Central memory CD8-positive, alpha-beta T cell (primary cell): ENCODE data around the gene AFF3.

ENCODE experiments used
- ATAC-seq: fragments of 150-1000 bp; cut with Tn5 transposase; replicated peaks from 2 replicates; pipeline ENCODE4 v1.10.0; 2022; ENCODE audit warnings: mild to moderate bottlenecking, moderate FRiP score, moderate number of reproducible peaks; ENCODE audit not compliant: poor library complexity, severe bottlenecking; ENCODE audit errors: extremely low read depth
- DNase-seq, 2 donors: peaks; one replicate each; pipeline ENCODE4 v3.0.0; 2021; ENCODE audit warnings: low spot score in 2 of 2
- H3K27ac Mint-ChIP-seq: one replicate; pipeline ENCODE4 v1.8.0; 2022; ENCODE audit warnings: low read depth, mild to moderate bottlenecking, moderate library complexity, mixed read lengths
- H3K27me3 Mint-ChIP-seq: one replicate; pipeline ENCODE4 v1.8.0; 2022; ENCODE audit warnings: mixed read lengths
- H3K36me3 Mint-ChIP-seq: one replicate; pipeline ENCODE4 v1.8.0; 2022; ENCODE audit warnings: mild to moderate bottlenecking, moderate library complexity, mixed read lengths; ENCODE audit not compliant: insufficient read depth
- H3K4me1 Mint-ChIP-seq: one replicate; pipeline ENCODE4 v1.8.0; 2022; ENCODE audit warnings: mixed read lengths
- H3K4me3 Mint-ChIP-seq: one replicate; pipeline ENCODE4 v1.8.0; 2022; ENCODE audit warnings: mild to moderate bottlenecking, moderate library complexity, mixed read lengths
- H3K9me3 Mint-ChIP-seq: one replicate; pipeline ENCODE4 v1.8.0; 2022; ENCODE audit warnings: mixed read lengths

The AFF3 gene

GRCh38 chr2:99544608-99545007 lies 597.8 kb downstream of the AFF3 start:
- H3K9me3 Mint-ChIP-seq = no peaks in the 10 kb centered on the region
- DNase-seq (no peak), ATAC-seq (no peak)
- no peaks in the 10 kb centered on the region for H3K4me1 Mint-ChIP-seq
- H3K4me3 Mint-ChIP-seq = no peak overlapping the region
- H3K27ac Mint-ChIP-seq = no peak overlapping the region
- peaks cover 42% of the 10 kb centered on the region for H3K27me3 Mint-ChIP-seq
- H3K36me3 Mint-ChIP-seq = no peaks in the 10 kb centered on the region

- Mint-ChIP-seq H3K27ac (no peak overlapping the region), H3K4me1 (no peaks in the 10 kb centered on the region), H3K9me3 (no peaks in the 10 kb centered on the region), H3K4me3 (no peak overlapping the region), H3K27me3 (peaks cover 56% of the 10 kb centered on the region), H3K36me3 (no peaks in the 10 kb centered on the region)
- no peak for DNase-seq
- ATAC-seq = no peak
These were observed 599.1 kb downstream of the AFF3 start for GRCh38 chr2:99543247-99543646.

DNA sequence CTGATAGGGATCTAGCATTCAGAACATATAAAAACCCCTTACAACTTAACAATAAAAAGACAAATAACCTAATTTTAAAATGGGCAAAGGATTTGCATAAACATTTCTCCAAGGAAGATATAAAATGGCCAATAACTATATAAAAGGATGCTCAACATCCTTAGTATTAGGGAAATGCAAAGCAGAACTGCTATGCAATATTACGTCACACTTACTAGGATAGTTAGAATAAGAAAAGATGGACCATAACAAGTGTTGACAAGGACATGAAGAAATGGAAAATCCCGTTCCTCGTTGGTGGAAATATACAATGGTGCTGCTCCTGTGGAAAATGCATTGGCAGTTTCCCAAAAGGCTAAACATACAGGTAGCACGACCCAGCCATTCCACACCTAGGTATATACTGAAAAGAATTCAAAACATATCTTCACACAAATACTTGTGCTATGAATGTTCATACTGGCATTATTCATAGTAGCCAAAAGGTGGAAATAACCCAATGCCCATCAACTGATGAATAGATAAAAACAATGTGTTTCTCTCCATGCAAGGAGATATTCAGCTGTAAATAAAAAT lies 604.4 kb downstream of the AFF3 start:
- Mint-ChIP-seq H3K36me3 (no peaks in the 10 kb centered on the region), H3K4me3 (no peak overlapping the region), H3K27me3 (peaks cover 49% of the 10 kb centered on the region), H3K27ac (no peak overlapping the region), H3K9me3 (peaks cover 5% of the 10 kb centered on the region), H3K4me1 (no peaks in the 10 kb centered on the region)
- no peak for DNase-seq
- no peak for ATAC-seq

- ATAC-seq = no peak
- H3K4me1 Mint-ChIP-seq = no peaks in the 10 kb centered on the region
These were observed 618.3 kb downstream of the AFF3 start for GRCh38 chr2:99524056-99524455.

GRCh38 chr2:99522157-99522556 lies 620.2 kb downstream of the AFF3 start:
- Mint-ChIP-seq H3K27ac (no peak overlapping the region), H3K4me1 (no peaks in the 10 kb centered on the region), H3K36me3 (no peaks in the 10 kb centered on the region), H3K4me3 (no peak overlapping the region), H3K9me3 (no peaks in the 10 kb centered on the region), H3K27me3 (peaks cover 32% of the 10 kb centered on the region)
- DNase-seq (no peak), ATAC-seq (no peak)

More at GRCh38 chr2:99524056-99524455, 618.3 kb downstream of the AFF3 start:
- H3K27ac Mint-ChIP-seq = no peak overlapping the region
- peaks cover 32% of the 10 kb centered on the region for H3K27me3 Mint-ChIP-seq
- no peaks in the 10 kb centered on the region for H3K9me3 Mint-ChIP-seq
- no peak overlapping the region for H3K4me3 Mint-ChIP-seq
- DNase-seq = no peak
- no peaks in the 10 kb centered on the region for H3K36me3 Mint-ChIP-seq

DNA sequence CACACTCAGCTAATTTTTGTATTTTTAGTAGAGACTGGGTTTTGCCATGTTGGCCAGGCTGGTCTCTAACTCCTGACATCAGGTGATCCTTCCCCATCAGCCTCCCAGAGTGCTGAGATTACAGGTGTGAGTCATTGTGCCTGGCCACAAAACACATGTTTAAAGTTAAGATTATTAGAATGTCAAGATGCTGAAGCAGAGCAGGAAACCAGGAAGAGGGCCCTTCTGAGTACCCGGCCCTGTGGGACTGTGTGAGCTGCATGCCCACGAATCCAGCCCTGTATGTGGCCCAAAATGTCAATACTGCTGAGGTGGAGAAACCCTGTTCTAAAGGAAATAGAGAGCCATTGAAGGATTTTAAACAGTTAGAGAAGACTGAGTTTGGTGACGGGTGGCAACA lies 621.6 kb downstream of the AFF3 start:
- ATAC-seq (no peak), DNase-seq (no peak)
- no peak overlapping the region for H3K27ac Mint-ChIP-seq
- H3K9me3 Mint-ChIP-seq = no peaks in the 10 kb centered on the region
- H3K4me3 Mint-ChIP-seq = no peak overlapping the region
- H3K27me3 Mint-ChIP-seq = peaks cover 32% of the 10 kb centered on the region
- H3K36me3 Mint-ChIP-seq = no peaks in the 10 kb centered on the region
- H3K4me1 Mint-ChIP-seq = no peaks in the 10 kb centered on the region

DNA sequence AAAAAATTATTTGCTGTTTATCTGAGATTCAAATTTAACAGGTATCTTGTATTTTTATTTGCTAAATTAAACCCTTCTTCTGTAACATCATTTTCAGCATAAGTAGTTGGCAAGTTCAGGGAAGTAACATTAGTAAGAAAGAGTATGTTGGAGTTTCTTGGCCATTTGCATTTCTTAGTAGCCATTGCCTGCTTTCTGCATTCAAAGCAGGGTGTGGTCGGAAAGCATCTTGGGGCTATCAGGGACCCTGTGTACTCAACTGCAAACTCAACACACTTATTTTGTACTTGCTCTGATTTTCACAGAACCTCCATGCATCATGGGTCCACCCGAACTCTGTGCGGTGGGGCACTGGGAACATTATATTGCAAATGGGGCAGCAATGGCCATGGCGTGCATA lies 622.2 kb downstream of the AFF3 start:
- H3K27ac Mint-ChIP-seq = no peak overlapping the region
- no peak for DNase-seq
- H3K9me3 Mint-ChIP-seq = no peaks in the 10 kb centered on the region
- no peak for ATAC-seq
- no peak overlapping the region for H3K4me3 Mint-ChIP-seq
- H3K36me3 Mint-ChIP-seq = no peaks in the 10 kb centered on the region
- peaks cover 32% of the 10 kb centered on the region for H3K27me3 Mint-ChIP-seq
- no peaks in the 10 kb centered on the region for H3K4me1 Mint-ChIP-seq

- ATAC-seq = no peak
- H3K27me3 Mint-ChIP-seq = peaks cover 17% of the 10 kb centered on the region
- no peak overlapping the region for H3K27ac Mint-ChIP-seq
- no peak for DNase-seq
- H3K36me3 Mint-ChIP-seq = no peaks in the 10 kb centered on the region
- no peaks in the 10 kb centered on the region for H3K9me3 Mint-ChIP-seq
- no peak overlapping the region for H3K4me3 Mint-ChIP-seq
- no peaks in the 10 kb centered on the region for H3K4me1 Mint-ChIP-seq
These were observed 628.0 kb downstream of the AFF3 start for GRCh38 chr2:99514357-99514756.

DNA sequence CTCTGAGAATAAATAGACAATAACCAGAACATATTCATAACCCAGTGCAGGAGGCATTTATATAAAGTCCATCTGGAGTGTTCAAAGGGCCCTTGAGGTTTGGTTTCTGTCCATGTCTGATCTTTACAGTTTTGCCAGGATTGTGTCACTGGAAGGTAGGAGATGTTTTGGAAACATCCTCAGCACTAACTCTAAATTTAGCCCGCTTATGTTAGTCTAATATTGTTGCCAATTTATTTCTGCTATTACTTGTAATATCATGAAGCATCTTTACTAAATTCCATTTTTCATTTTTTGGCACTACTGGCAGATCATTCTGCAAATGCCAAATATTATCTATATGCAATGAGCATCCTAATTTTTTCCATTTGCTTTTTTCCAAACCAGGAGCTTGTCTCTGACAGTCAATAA lies 630.2 kb downstream of the AFF3 start:
- H3K27me3 Mint-ChIP-seq = peaks cover under 1% of the 10 kb centered on the region

GRCh38 chr2:99509387-99509786 lies 633.0 kb downstream of the AFF3 start:
- no peak overlapping the region for H3K27ac Mint-ChIP-seq
- ATAC-seq (no peak), DNase-seq (no peak)
- no peaks in the 10 kb centered on the region for H3K27me3 Mint-ChIP-seq
- H3K4me1 Mint-ChIP-seq = peaks cover 8% of the 10 kb centered on the region
- no peak overlapping the region for H3K4me3 Mint-ChIP-seq
- no peaks in the 10 kb centered on the region for H3K36me3 Mint-ChIP-seq
- H3K9me3 Mint-ChIP-seq = no peaks in the 10 kb centered on the region

More for the DNA sequence above, 630.2 kb downstream of the AFF3 start:
- Mint-ChIP-seq H3K9me3 (no peaks in the 10 kb centered on the region), H3K27ac (no peak overlapping the region), H3K4me3 (no peak overlapping the region), H3K4me1 (no peaks in the 10 kb centered on the region), H3K36me3 (no peaks in the 10 kb centered on the region)
- no peak for DNase-seq
- no peak for ATAC-seq

DNA sequence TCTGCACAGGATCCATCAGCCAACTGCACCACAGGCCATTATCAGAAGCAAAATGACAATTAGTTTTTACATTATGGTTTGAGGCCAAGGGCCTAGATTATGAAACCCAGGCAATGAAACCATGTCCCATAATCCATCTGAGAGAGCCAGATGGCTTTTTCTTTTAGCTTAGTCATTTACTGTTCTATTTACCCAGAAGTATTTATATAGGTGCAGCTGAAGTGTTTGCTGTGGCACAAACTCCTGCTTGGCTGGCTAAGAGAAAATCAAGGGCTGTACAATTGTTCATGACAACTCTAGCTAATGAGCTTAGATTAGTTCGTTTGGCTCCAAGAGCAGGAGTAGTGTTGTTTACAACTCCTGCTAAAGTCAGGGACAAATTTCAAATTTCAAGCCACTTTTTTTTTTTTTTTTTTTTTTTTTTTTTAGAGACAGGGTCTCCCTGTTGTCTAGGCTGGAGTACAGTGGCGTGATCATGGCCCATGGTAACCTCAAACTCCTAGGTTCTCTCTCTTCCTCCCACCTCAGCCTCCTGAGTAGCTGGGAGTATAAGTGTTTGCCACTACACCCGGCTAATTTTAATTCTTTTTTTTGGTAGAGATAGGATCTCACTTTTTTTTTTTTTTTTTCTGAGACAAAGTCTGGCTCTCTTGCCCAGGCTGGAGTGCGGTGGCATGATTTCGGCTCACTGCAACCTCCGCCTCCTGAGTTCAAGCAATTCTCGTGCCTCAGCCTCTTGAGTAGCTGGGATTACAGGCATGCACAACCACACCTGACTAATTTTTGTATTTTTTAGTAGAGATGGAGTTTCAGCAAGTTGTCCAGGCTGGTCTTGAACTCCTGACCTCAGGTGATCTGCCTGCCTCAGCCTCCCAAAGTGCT lies 634.2 kb downstream of the AFF3 start:
- H3K4me3 Mint-ChIP-seq = no peak overlapping the region
- no peak for ATAC-seq
- peaks cover 8% of the 10 kb centered on the region for H3K4me1 Mint-ChIP-seq
- H3K9me3 Mint-ChIP-seq = no peaks in the 10 kb centered on the region
- H3K27me3 Mint-ChIP-seq = no peaks in the 10 kb centered on the region
- H3K36me3 Mint-ChIP-seq = no peaks in the 10 kb centered on the region
- DNase-seq = no peak
- no peak overlapping the region for H3K27ac Mint-ChIP-seq

DNA sequence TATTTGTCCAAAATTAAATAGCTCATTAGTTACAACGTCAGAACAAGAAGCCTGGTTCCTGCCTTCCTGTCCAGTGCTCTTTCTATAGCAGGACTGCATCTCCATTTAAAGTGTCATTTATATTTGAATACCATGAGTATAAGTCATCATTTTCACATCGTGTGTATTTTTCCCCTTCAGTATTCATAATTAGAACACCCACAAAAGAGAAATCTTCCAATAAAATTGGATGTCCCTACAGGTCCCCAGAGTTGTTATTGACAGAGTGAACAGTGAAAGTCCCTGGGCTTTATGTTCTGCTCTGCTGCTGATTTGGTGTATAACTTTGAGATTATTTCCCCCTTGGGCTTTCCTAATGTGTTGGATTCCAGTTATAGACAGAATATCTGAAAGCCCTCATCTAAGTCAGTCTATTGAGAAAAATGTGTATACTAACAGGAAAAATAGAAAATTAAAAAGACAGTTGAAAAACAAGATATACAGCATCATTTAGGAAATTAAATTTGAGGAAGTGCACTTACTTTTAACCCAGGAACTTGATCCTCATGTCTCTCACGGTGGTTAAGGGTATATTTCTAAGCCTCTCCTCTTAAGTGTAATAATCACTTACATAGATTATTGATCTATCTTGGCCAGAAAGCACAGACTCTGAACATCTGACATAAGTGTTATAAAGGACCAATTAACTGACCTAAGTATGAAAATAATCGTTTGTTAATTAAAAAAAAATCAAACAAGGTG lies 637.4 kb downstream of the AFF3 start:
- ATAC-seq = no peak
- Mint-ChIP-seq H3K4me3 (no peak overlapping the region), H3K27ac (no peak overlapping the region), H3K4me1 (peaks cover 8% of the 10 kb centered on the region), H3K36me3 (no peaks in the 10 kb centered on the region), H3K27me3 (peaks cover 12% of the 10 kb centered on the region), H3K9me3 (no peaks in the 10 kb centered on the region)
- no peak for DNase-seq
